Stimulated activated CD8-positive, alpha-beta memory T cell treated with anti-CD3 and anti-CD28 coated beads, Interleukin-4, amount 100 ng/mL, for 24 hours (primary cell): ENCODE results near the gene LEFTY1.
"Not testable (repeated sequence)": the region's sequence is repeated elsewhere in the genome, so short reads cannot be mapped to it uniquely, and the experiment has no call there.

Source experiments
- DNase-seq: peaks from one replicate; pipeline ENCODE4 v3.0.0-alpha.2; 2020; ENCODE audit warnings: low read depth

Gene LEFTY1

GRCh38 chr1:225887554-225888288, 1.2 kb downstream of the LEFTY1 start:
- DNase-seq = not testable (repeated sequence)

- no peak for DNase-seq
These were observed 2.0 kb downstream of the LEFTY1 start for GRCh38 chr1:225887030-225887314.

- DNase-seq = no peak
These were observed 2.6 kb downstream of the LEFTY1 start for GRCh38 chr1:225886159-225887029.

GRCh38 chr1:225885336-225885735, 3.6 kb downstream of the LEFTY1 start:
- DNase-seq = no peak

GRCh38 chr1:225883616-225884265, 5.2 kb downstream of the LEFTY1 start:
- no peak for DNase-seq

GRCh38 chr1:225882694-225883615, 6.0 kb downstream of the LEFTY1 start:
- DNase-seq = no peak

GRCh38 chr1:225881959-225882693, 6.8 kb downstream of the LEFTY1 start, which contains the start of gene TMEM63A:
Gene TMEM63A, minus strand, starts transcription at chr1:225882380. Its CDS starts 4,800 bp downstream, at chr1:225877580.
- peak; percentile 83 for DNase-seq

- DNase-seq = no peak
These were observed 7.6 kb downstream of the LEFTY1 start for GRCh38 chr1:225881081-225881958.

GRCh38 chr1:225880636-225881035, 8.3 kb downstream of the LEFTY1 start:
- no peak for DNase-seq

- DNase-seq = no peak
These were observed 8.7 kb downstream of the LEFTY1 start for GRCh38 chr1:225880222-225880588.

GRCh38 chr1:225879521-225880221, 9.3 kb downstream of the LEFTY1 start:
- DNase-seq = no peak

GRCh38 chr1:225878282-225878681, 10.7 kb downstream of the LEFTY1 start:
- DNase-seq = no peak

- no peak for DNase-seq
These were observed 11.4 kb downstream of the LEFTY1 start for GRCh38 chr1:225877580-225877979.

GRCh38 chr1:225876900-225877510, 11.9 kb downstream of the LEFTY1 start:
- no peak for DNase-seq

- DNase-seq = no peak
These were observed 13.7 kb downstream of the LEFTY1 start for GRCh38 chr1:225875044-225875815.

- DNase-seq = no peak
These were observed 14.5 kb downstream of the LEFTY1 start for GRCh38 chr1:225874431-225874830.

- DNase-seq = no peak
These were observed 15.6 kb downstream of the LEFTY1 start for GRCh38 chr1:225873281-225873850.

- no peak for DNase-seq
These were observed 16.9 kb downstream of the LEFTY1 start for GRCh38 chr1:225872075-225872430.
